ENCODE measurements around the gene KREMEN1.

The KREMEN1 gene

GRCh38 chr22:29166180-29166579 lies 93.3 kb downstream of the KREMEN1 start:
- Histone ChIP-seq H3K36me3 (ENCODE audit: insufficient read depth, low read length) (no peaks in the 10 kb centered on the region), H3K4me2 (ENCODE audit: low read length) (no peak overlapping the region), H3K4me1 (ENCODE audit: control insufficient read depth, insufficient read depth, low read length) (no peaks in the 10 kb centered on the region), H3K9ac (ENCODE audit: low read depth, low read length) (no peak overlapping the region), H3K4me3 (ENCODE audit: low read length) (no peak overlapping the region), H3K9me3 (replicated peaks; ENCODE audit: low read length) (no peaks in the 10 kb centered on the region), H3K27me3 (ENCODE audit: control insufficient read depth, insufficient read depth, low read length) (peaks cover 26% of the 10 kb centered on the region)

- Histone ChIP-seq H3K36me3 (ENCODE audit: insufficient read depth, low read length) (no peaks in the 10 kb centered on the region), H3K27me3 (ENCODE audit: control insufficient read depth, insufficient read depth, low read length) (peaks cover 26% of the 10 kb centered on the region), H3K9me3 (replicated peaks; ENCODE audit: low read length) (no peaks in the 10 kb centered on the region), H3K9ac (ENCODE audit: low read depth, low read length) (no peak overlapping the region), H3K4me2 (ENCODE audit: low read length) (no peak overlapping the region), H3K4me3 (ENCODE audit: low read length) (no peak overlapping the region), H3K4me1 (ENCODE audit: control insufficient read depth, insufficient read depth, low read length) (no peaks in the 10 kb centered on the region)
Observed at GRCh38 chr22:29167032-29167911, 94.4 kb downstream of the KREMEN1 start.

- Histone ChIP-seq H3K9me3 (replicated peaks; ENCODE audit: low read length) (no peaks in the 10 kb centered on the region), H3K27me3 (ENCODE audit: control insufficient read depth, insufficient read depth, low read length) (peaks cover 28% of the 10 kb centered on the region), H3K4me3 (ENCODE audit: low read length) (no peak overlapping the region), H3K4me1 (ENCODE audit: control insufficient read depth, insufficient read depth, low read length) (no peaks in the 10 kb centered on the region), H3K36me3 (ENCODE audit: insufficient read depth, low read length) (no peaks in the 10 kb centered on the region), H3K9ac (ENCODE audit: low read depth, low read length) (no peak overlapping the region), H3K4me2 (ENCODE audit: low read length) (no peak overlapping the region)
Observed at GRCh38 chr22:29171721-29172120, 98.9 kb downstream of the KREMEN1 start.

- Histone ChIP-seq H3K4me3 (ENCODE audit: low read length) (no peak overlapping the region), H3K4me2 (ENCODE audit: low read length) (no peak overlapping the region), H3K36me3 (ENCODE audit: insufficient read depth, low read length) (no peaks in the 10 kb centered on the region), H3K9me3 (replicated peaks; ENCODE audit: low read length) (no peaks in the 10 kb centered on the region), H3K9ac (ENCODE audit: low read depth, low read length) (no peak overlapping the region), H3K4me1 (ENCODE audit: control insufficient read depth, insufficient read depth, low read length) (no peaks in the 10 kb centered on the region), H3K27me3 (ENCODE audit: control insufficient read depth, insufficient read depth, low read length) (peaks cover 29% of the 10 kb centered on the region)
Observed at GRCh38 chr22:29172216-29172615, 99.4 kb downstream of the KREMEN1 start.

- Histone ChIP-seq H3K4me3 (ENCODE audit: low read length) (no peak overlapping the region), H3K4me2 (ENCODE audit: low read length) (no peak overlapping the region), H3K9ac (ENCODE audit: low read depth, low read length) (no peak overlapping the region), H3K27me3 (ENCODE audit: control insufficient read depth, insufficient read depth, low read length) (peaks cover 17% of the 10 kb centered on the region), H3K4me1 (ENCODE audit: control insufficient read depth, insufficient read depth, low read length) (no peaks in the 10 kb centered on the region), H3K9me3 (replicated peaks; ENCODE audit: low read length) (no peaks in the 10 kb centered on the region), H3K36me3 (ENCODE audit: insufficient read depth, low read length) (no peaks in the 10 kb centered on the region)
Observed at GRCh38 chr22:29175312-29175835, 102.5 kb downstream of the KREMEN1 start.

- H3K36me3 ChIP-seq (ENCODE audit: insufficient read depth, low read length): no peaks in the 10 kb centered on the region
- no peak overlapping the region for H3K4me3 ChIP-seq (ENCODE audit: low read length)
- no peak overlapping the region for H3K4me2 ChIP-seq (ENCODE audit: low read length)
- H3K4me1 ChIP-seq (ENCODE audit: control insufficient read depth, insufficient read depth, low read length): no peaks in the 10 kb centered on the region
- no peaks in the 10 kb centered on the region for H3K9me3 ChIP-seq (replicated peaks; ENCODE audit: low read length)
- H3K9ac ChIP-seq (ENCODE audit: low read depth, low read length): no peak overlapping the region
- peaks cover 21% of the 10 kb centered on the region for H3K27me3 ChIP-seq (ENCODE audit: control insufficient read depth, insufficient read depth, low read length)
Observed at GRCh38 chr22:29183971-29184848, 111.4 kb downstream of the KREMEN1 start.

- Histone ChIP-seq H3K9ac (ENCODE audit: low read depth, low read length) (no peak overlapping the region), H3K27me3 (ENCODE audit: control insufficient read depth, insufficient read depth, low read length) (peaks cover 24% of the 10 kb centered on the region), H3K4me1 (ENCODE audit: control insufficient read depth, insufficient read depth, low read length) (no peaks in the 10 kb centered on the region), H3K4me2 (ENCODE audit: low read length) (no peak overlapping the region), H3K4me3 (ENCODE audit: low read length) (no peak overlapping the region), H3K9me3 (replicated peaks; ENCODE audit: low read length) (no peaks in the 10 kb centered on the region), H3K36me3 (ENCODE audit: insufficient read depth, low read length) (no peaks in the 10 kb centered on the region)
Observed at GRCh38 chr22:29184849-29185490, 112.1 kb downstream of the KREMEN1 start.

- Histone ChIP-seq H3K36me3 (ENCODE audit: insufficient read depth, low read length) (no peaks in the 10 kb centered on the region), H3K4me1 (ENCODE audit: control insufficient read depth, insufficient read depth, low read length) (no peaks in the 10 kb centered on the region), H3K4me3 (ENCODE audit: low read length) (no peak overlapping the region), H3K9ac (ENCODE audit: low read depth, low read length) (no peak overlapping the region), H3K27me3 (ENCODE audit: control insufficient read depth, insufficient read depth, low read length) (peaks cover 26% of the 10 kb centered on the region), H3K9me3 (replicated peaks; ENCODE audit: low read length) (no peaks in the 10 kb centered on the region), H3K4me2 (ENCODE audit: low read length) (no peak overlapping the region)
Observed at GRCh38 chr22:29186302-29186701, 113.5 kb downstream of the KREMEN1 start.

- Histone ChIP-seq H3K4me2 (ENCODE audit: low read length) (no peak overlapping the region), H3K9ac (ENCODE audit: low read depth, low read length) (no peak overlapping the region), H3K4me1 (ENCODE audit: control insufficient read depth, insufficient read depth, low read length) (no peaks in the 10 kb centered on the region), H3K36me3 (ENCODE audit: insufficient read depth, low read length) (no peaks in the 10 kb centered on the region), H3K4me3 (ENCODE audit: low read length) (no peak overlapping the region), H3K27me3 (ENCODE audit: control insufficient read depth, insufficient read depth, low read length) (peaks cover 26% of the 10 kb centered on the region), H3K9me3 (replicated peaks; ENCODE audit: low read length) (no peaks in the 10 kb centered on the region)
Observed at GRCh38 chr22:29187831-29188230, 115.0 kb downstream of the KREMEN1 start.

- Histone ChIP-seq H3K36me3 (ENCODE audit: insufficient read depth, low read length) (no peaks in the 10 kb centered on the region), H3K9me3 (replicated peaks; ENCODE audit: low read length) (no peaks in the 10 kb centered on the region), H3K4me2 (ENCODE audit: low read length) (no peak overlapping the region), H3K9ac (ENCODE audit: low read depth, low read length) (no peak overlapping the region), H3K4me1 (ENCODE audit: control insufficient read depth, insufficient read depth, low read length) (no peaks in the 10 kb centered on the region), H3K27me3 (ENCODE audit: control insufficient read depth, insufficient read depth, low read length) (peaks cover 23% of the 10 kb centered on the region), H3K4me3 (ENCODE audit: low read length) (no peak overlapping the region)
Observed at GRCh38 chr22:29190051-29190450, 117.2 kb downstream of the KREMEN1 start.

- no peak overlapping the region for H3K4me3 ChIP-seq (ENCODE audit: low read length)
Observed at GRCh38 chr22:29190918-29191317, 118.1 kb downstream of the KREMEN1 start.

More at GRCh38 chr22:29190918-29191317, 118.1 kb downstream of the KREMEN1 start:
- Histone ChIP-seq H3K4me1 (ENCODE audit: control insufficient read depth, insufficient read depth, low read length) (no peaks in the 10 kb centered on the region), H3K4me2 (ENCODE audit: low read length) (no peak overlapping the region), H3K36me3 (ENCODE audit: insufficient read depth, low read length) (no peaks in the 10 kb centered on the region), H3K27me3 (ENCODE audit: control insufficient read depth, insufficient read depth, low read length) (peaks cover 21% of the 10 kb centered on the region), H3K9me3 (replicated peaks; ENCODE audit: low read length) (no peaks in the 10 kb centered on the region), H3K9ac (ENCODE audit: low read depth, low read length) (no peak overlapping the region)
